ENCODE measurements around the gene BLOC1S5. TPM values are rescaled to one million over a fixed set of nuclear protein-coding genes. Genes with fewer than 3 reads are reported as not detected.

BLOC1S5 gene
- total and polyA plus RNA-seq, 2 of the 8 experiments (the other 6 are each of a cell fraction or from before 2014, with no cell fraction given): 3.4 to 17.2 TPM

DNA sequence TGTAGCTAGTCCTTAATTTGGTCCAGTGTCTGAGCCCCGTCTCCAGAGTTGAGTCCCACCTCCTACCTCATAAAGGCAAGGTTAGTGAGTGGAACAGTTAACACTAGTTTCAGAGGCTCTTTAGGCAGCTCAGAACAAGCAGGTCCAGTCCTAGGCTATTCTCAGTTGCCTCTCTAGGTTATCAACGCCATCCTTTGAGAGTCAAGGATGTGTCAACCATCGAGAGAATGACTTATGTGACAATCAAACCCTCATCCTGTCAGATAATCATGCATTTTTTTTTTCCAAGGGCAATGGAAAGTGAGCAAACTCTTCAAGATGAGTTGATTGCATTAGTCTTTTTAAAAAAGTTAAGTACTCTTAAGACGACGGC, 89.6 kb downstream of the BLOC1S5 start:
- Histone ChIP-seq H3K27ac (ENCODE audit: low read depth, low read length) (no peak overlapping the region), H2AK5ac (ENCODE audit: low read depth, low read length) (no peak overlapping the region)
- CTCF ChIA-PET (ENCODE audit: partially characterized antibody): interaction anchor here (1.3 to 1.7 kb wide), 2 partner anchors 17 to 36 kb away, joined by 6 to 9 read pairs; no protein-coding TSS in a partner anchor

More for the DNA sequence above, 89.6 kb downstream of the BLOC1S5 start:
- Histone ChIP-seq H3K36me3 (ENCODE audit: control insufficient read depth in 2 of 4, insufficient read depth in 4 of 4, low read length in 3 of 4) (peaks cover 0 to 4% (median 0%) of the 10 kb centered on the region in 4 experiments; a peak in 1 of 8 replicates), H4K5ac (ENCODE audit: insufficient read length, low read depth, low read length) (no peak overlapping the region), H2BK5ac (ENCODE audit: low read depth, low read length) (no peak overlapping the region), H4K8ac (ENCODE audit: extremely low read depth, insufficient read depth, low read length) (no peak overlapping the region), H4K91ac (replicated peaks; ENCODE audit: insufficient read length, low read length) (no peak overlapping the region), H2BK120ac (replicated peaks; ENCODE audit: low read depth, low read length) (no peak overlapping the region), H3K23me2 (ENCODE audit: low read depth, low read length) (no peaks in the 10 kb centered on the region), H3K23ac (ENCODE audit: insufficient read length) (no peak overlapping the region), H4K20me1 (replicated peaks in 1 of 2; ENCODE audit: control insufficient read depth in 1 of 2, insufficient read depth in 2 of 2, low read length in 2 of 2) (no peaks in the 10 kb centered on the region), H3K14ac (ENCODE audit: insufficient read length) (no peak overlapping the region), H2BK15ac (ENCODE audit: low read length) (no peak overlapping the region), H3K4me1 (replicated peaks in 1 of 4; ENCODE audit: control insufficient read depth in 3 of 4, insufficient read depth in 4 of 4, low read length in 3 of 4) (no peaks in the 10 kb centered on the region), H3K79me2 (ENCODE audit: control insufficient read depth in 1 of 2, insufficient read depth in 2 of 2, low read length in 2 of 2) (no peaks in the 10 kb centered on the region), H3K4me2 (ENCODE audit: insufficient read depth in 1 of 2, low read depth in 2 of 2, low read length in 2 of 2) (no peak overlapping the region), H3K4me3 (ENCODE audit: extremely low read depth in 1 of 4, insufficient read depth in 2 of 4, low read depth in 3 of 4, low read length in 4 of 4) (no peak overlapping the region), H3K4ac (replicated peaks; ENCODE audit: insufficient read length, low read depth, low read length) (no peak overlapping the region), H3K79me1 (ENCODE audit: low read depth, low read length) (no peaks in the 10 kb centered on the region), H3K18ac (ENCODE audit: extremely low read depth, low read length) (no peak overlapping the region), H2BK20ac (ENCODE audit: low read length) (no peak overlapping the region), H3K9me3 (ENCODE audit: insufficient read depth in 2 of 2, low read depth in 1 of 2, low read length in 1 of 2) (peaks cover 9 to 12% of the 10 kb centered on the region in 2 experiments; a peak in 3 of 4 replicates), H2BK12ac (ENCODE audit: low read depth, low read length) (no peak overlapping the region), H3K9ac (replicated peaks in 1 of 4; ENCODE audit: extremely low read depth in 1 of 4, low read depth in 3 of 4, low read length in 3 of 4) (no peak overlapping the region), H3K56ac (replicated peaks; ENCODE audit: insufficient read length, low read depth, low read length) (no peak overlapping the region), H2AFZ (ENCODE audit: low read length) (no peak overlapping the region), H3K27me3 (replicated peaks in 1 of 4; ENCODE audit: control insufficient read depth in 3 of 4, extremely low read depth in 1 of 4, insufficient read depth in 3 of 4, low read length in 3 of 4) (no peaks in the 10 kb centered on the region)
- POLR2A ChIA-PET (ENCODE audit: partially characterized antibody): no interaction called here
- WGBS, 2 experiments (ENCODE audit: extremely low coverage in 1 of 2, insufficient coverage in 1 of 2, insufficient read length in 1 of 2, insufficient replicate concordance in 2 of 2, low coverage in 1 of 2, low lambda C conversion rate in 2 of 2, missing lambda C conversion rate in 1 of 2): 92% methylated on average over 5 of the region's 5 CpGs; no CpG with 5 or more reads in 1 of the 2 experiments
- DNase-seq (ENCODE audit: low read depth in 1 of 2, low spot score in 2 of 2) (no peak), FAIRE-seq (no peak)
- TF ChIP-seq GABPA (IDR thresholded peaks at IDR 0.05; ENCODE audit: borderline replicate concordance, insufficient read depth, low read length): no peak
- no peak for TF ChIP-seq BCL11A (IDR thresholded peaks at IDR 0.05; ENCODE audit: low read depth in 2 of 2, low read length in 2 of 2)
- no peak for TF ChIP-seq TEAD4 (IDR thresholded peaks at IDR 0.05; ENCODE audit: low read depth, low read length)
- TF ChIP-seq BACH1 (IDR thresholded peaks at IDR 0.05; ENCODE audit: low read length): no peak
- no peak for TF ChIP-seq SP1 (IDR thresholded peaks at IDR 0.05; ENCODE audit: low read depth, low read length)
- no peak for TF ChIP-seq CEBPB (IDR thresholded peaks at IDR 0.05; ENCODE audit: low read depth, low read length)
- TF ChIP-seq SAP30 (IDR thresholded peaks at IDR 0.05; ENCODE audit: insufficient read depth, insufficient replicate concordance, low read length): no peak
- TF ChIP-seq TBP (IDR thresholded peaks at IDR 0.05; ENCODE audit: low read depth, low read length): no peak
- TF ChIP-seq KDM5A (IDR thresholded peaks at IDR 0.05; ENCODE audit: low read length): no peak
